ENCODE results near the gene SLC35D1. TPM values are rescaled to one million over a fixed set of nuclear protein-coding genes. Genes with fewer than 3 reads are reported as not detected.

Gene SLC35D1
- polyA plus RNA-seq, 1 donor (not counting 4 experiments of a cell fraction or from before 2014, with no cell fraction given), result 12.2 TPM

DNA sequence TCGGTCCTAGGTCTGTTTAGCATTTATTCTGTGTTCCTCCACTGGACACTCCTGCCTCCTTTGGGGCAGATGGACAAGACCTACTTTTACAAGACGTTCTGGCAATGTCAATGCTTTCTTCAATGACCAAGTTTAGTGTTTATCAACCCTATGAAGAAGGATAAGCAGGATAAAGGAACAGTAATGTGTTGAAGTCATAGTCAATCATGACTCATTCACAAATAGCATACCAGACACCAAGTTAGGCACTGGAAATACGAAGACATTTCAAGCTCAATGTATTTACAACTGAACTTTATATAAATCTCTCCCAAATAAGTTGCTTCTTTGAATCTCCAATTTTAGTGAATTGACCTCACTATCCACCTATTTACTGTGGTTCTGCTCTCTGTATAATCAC, 4.8 kb upstream of the SLC35D1 start:
- no peak for DNase-seq (ENCODE audit: low read depth, low spot score)
- Histone ChIP-seq H3K9me1 (ENCODE audit: control insufficient read depth, extremely low read depth, insufficient read depth, low read length) (no peaks in the 10 kb centered on the region), H3K9ac (ENCODE audit: control insufficient read depth, extremely low read depth, insufficient read depth, low read length) (no peak overlapping the region), H3K36me3 (ENCODE audit: control insufficient read depth in 2 of 2, extremely low read depth in 1 of 2, insufficient read depth in 2 of 2, low read length in 2 of 2) (no peaks in the 10 kb centered on the region), H3K27me3 (ENCODE audit: control insufficient read depth, extremely low read depth, insufficient read depth, low read length) (no peaks in the 10 kb centered on the region), H3K9me3 (ENCODE audit: control insufficient read depth, low read depth, low read length) (no peaks in the 10 kb centered on the region), H3K4me3 (ENCODE audit: control insufficient read depth in 2 of 3, extremely low read depth in 1 of 3, insufficient read depth in 2 of 3, low read depth in 1 of 3, low read length in 3 of 3) (no peak overlapping the region), H3K79me2 (ENCODE audit: control insufficient read depth, insufficient read depth, low read length) (no peaks in the 10 kb centered on the region), H3K4me2 (ENCODE audit: control insufficient read depth, extremely low read depth, insufficient read depth, low read depth, low read length) (no peak overlapping the region), H2AFZ (ENCODE audit: control insufficient read depth, low read length) (no peak overlapping the region), H3K4me1 (ENCODE audit: control insufficient read depth, extremely low read depth, insufficient read depth, low read length) (peaks cover 21% of the 10 kb centered on the region), H3K27ac (ENCODE audit: control insufficient read depth, insufficient read depth, low read length) (no peak overlapping the region), H4K20me1 (ENCODE audit: control insufficient read depth, extremely low read depth, insufficient read depth, low read length) (no peaks in the 10 kb centered on the region)
- peak; percentile 81 for FAIRE-seq
- TF ChIP-seq EZH2 (IDR thresholded peaks at IDR 0.05; ENCODE audit: low read length) (no peak), CTCF (optimal IDR thresholded peaks at IDR 0.05 in 1 of 3, IDR thresholded peaks at IDR 0.05 in 1 of 3, conservative IDR thresholded peaks at IDR 0.05 in 1 of 3; ENCODE audit: extremely low read depth in 1 of 3, insufficient read depth in 2 of 3, low read length in 3 of 3) (no peak)
- dilution Hi-C loops (cut with MboI; ENCODE audit: extremely low pct_ligation_motif_present, low sequenced_read_pairs), result no loop called here

DNA sequence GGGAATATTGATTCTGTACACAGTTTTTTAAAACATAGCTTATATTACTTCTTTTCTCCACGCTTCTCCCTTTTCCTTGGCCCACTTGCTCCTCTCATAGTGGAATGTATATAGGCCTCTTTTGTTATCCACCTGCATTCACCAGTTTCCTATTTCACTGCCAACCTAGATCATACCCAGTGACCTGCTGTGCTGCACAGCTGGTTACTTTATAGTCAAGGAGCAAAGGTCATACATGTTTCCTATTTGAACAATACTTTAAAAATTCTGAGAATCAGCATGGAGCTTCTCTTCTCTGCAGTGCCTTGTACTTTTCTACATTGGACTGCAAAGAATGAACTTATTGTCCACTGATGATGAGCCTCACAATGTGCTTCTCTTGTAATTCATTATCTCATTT, 4.3 kb upstream of the SLC35D1 start:
- Histone ChIP-seq H3K9me1 (ENCODE audit: control insufficient read depth, extremely low read depth, insufficient read depth, low read length) (no peaks in the 10 kb centered on the region), H3K27me3 (ENCODE audit: control insufficient read depth, extremely low read depth, insufficient read depth, low read length) (no peaks in the 10 kb centered on the region), H3K27ac (ENCODE audit: control insufficient read depth, insufficient read depth, low read length) (no peak overlapping the region), H3K36me3 (ENCODE audit: control insufficient read depth in 2 of 2, extremely low read depth in 1 of 2, insufficient read depth in 2 of 2, low read length in 2 of 2) (no peaks in the 10 kb centered on the region), H3K79me2 (ENCODE audit: control insufficient read depth, insufficient read depth, low read length) (no peaks in the 10 kb centered on the region), H3K9me3 (ENCODE audit: control insufficient read depth, low read depth, low read length) (no peaks in the 10 kb centered on the region), H3K9ac (ENCODE audit: control insufficient read depth, extremely low read depth, insufficient read depth, low read length) (no peak overlapping the region), H3K4me3 (ENCODE audit: control insufficient read depth in 2 of 3, extremely low read depth in 1 of 3, insufficient read depth in 2 of 3, low read depth in 1 of 3, low read length in 3 of 3) (no peak overlapping the region), H2AFZ (ENCODE audit: control insufficient read depth, low read length) (no peak overlapping the region), H4K20me1 (ENCODE audit: control insufficient read depth, extremely low read depth, insufficient read depth, low read length) (no peaks in the 10 kb centered on the region), H3K4me1 (ENCODE audit: control insufficient read depth, extremely low read depth, insufficient read depth, low read length) (peaks cover 21% of the 10 kb centered on the region), H3K4me2 (ENCODE audit: control insufficient read depth, extremely low read depth, insufficient read depth, low read depth, low read length) (no peak overlapping the region)
- TF ChIP-seq CTCF (optimal IDR thresholded peaks at IDR 0.05 in 1 of 3, IDR thresholded peaks at IDR 0.05 in 1 of 3, conservative IDR thresholded peaks at IDR 0.05 in 1 of 3; ENCODE audit: extremely low read depth in 1 of 3, insufficient read depth in 2 of 3, low read length in 3 of 3) (no peak), EZH2 (IDR thresholded peaks at IDR 0.05; ENCODE audit: low read length) (no peak)
- FAIRE-seq (no peak), DNase-seq (ENCODE audit: low read depth, low spot score) (no peak)
- dilution Hi-C loops (cut with MboI; ENCODE audit: extremely low pct_ligation_motif_present, low sequenced_read_pairs), result no loop called here

Measured in keratinocyte (primary cell).